HepG2 (cell line): ENCODE results near the gene LIMK2. TPM values are rescaled to one million over a fixed set of nuclear protein-coding genes. Genes with fewer than 3 reads are reported as not detected.

ENCODE experiments used
- ARNT2 ChIP-seq: sonication (generic); formaldehyde crosslinking; IDR thresholded peaks from 2 replicates; pipeline ENCODE4 v1.8.0; 2022; ENCODE audit warnings: mild to moderate bottlenecking, low read depth, missing genetic modification reagents, moderate library complexity
- ASH2L ChIP-seq: fragments of 300-600, 200-600 bp; sonication (generic); IDR thresholded peaks from 2 replicates; pipeline ENCODE4 v1.7.0; 2017; ENCODE audit warnings: low read depth, mild to moderate bottlenecking, moderate library complexity, mixed read lengths, low read length; ENCODE audit not compliant: insufficient read length
- ATM ChIP-seq: fragments of 450-650 bp; IDR thresholded peaks from 2 replicates; pipeline ENCODE4 v1.7.1; 2017; ENCODE audit warnings: mild to moderate bottlenecking, borderline replicate concordance
- CREB3 ChIP-seq: sonication (generic); formaldehyde crosslinking; IDR thresholded peaks from 2 replicates; pipeline ENCODE4 v1.5.0; 2020; ENCODE audit warnings: missing genetic modification reagents
- FOXK2 ChIP-seq: fragments of 450-650 bp; IDR thresholded peaks from 2 replicates; pipeline ENCODE4 v1.6.1; 2016
- GATAD1 ChIP-seq: IDR thresholded peaks from 2 replicates; pipeline ENCODE4 v1.6.1; 2016; ENCODE audit warnings: missing genetic modification reagents, missing compliant biosample characterization
- HMGA1 ChIP-seq: sonication (generic); formaldehyde crosslinking; conservative IDR thresholded peaks from 2 replicates; pipeline ENCODE4 v1.4.0; 2020; ENCODE audit warnings: missing genetic modification reagents
- KMT2A ChIP-seq: sonication (generic); formaldehyde crosslinking; IDR thresholded peaks from 2 replicates; pipeline ENCODE4 v1.4.0; 2020; ENCODE audit warnings: missing genetic modification reagents
- NCOA5 ChIP-seq: sonication (generic); formaldehyde crosslinking; IDR thresholded peaks from 2 replicates; pipeline ENCODE4 v1.4.0; 2020; ENCODE audit warnings: missing genetic modification reagents
- NFRKB ChIP-seq: fragments of 450-650 bp; IDR thresholded peaks from 2 replicates; pipeline ENCODE4 v1.6.1; 2017
- RARA ChIP-seq: IDR thresholded peaks from 2 replicates; pipeline ENCODE4 v1.6.1; 2016; ENCODE audit warnings: missing genetic modification reagents, missing compliant biosample characterization
- RBM22 ChIP-seq: fragments of 200-400 bp; formaldehyde crosslinking; optimal IDR thresholded peaks from 2 replicates; pipeline ENCODE3; 2017; ENCODE audit warnings: mild to moderate bottlenecking, low read length, moderate library complexity
- RFX1 ChIP-seq: fragments of 450-650 bp; IDR thresholded peaks from 2 replicates; pipeline ENCODE4 v1.6.1; 2017
- SKIL ChIP-seq: sonication (generic); formaldehyde crosslinking; IDR thresholded peaks from 2 replicates; pipeline ENCODE4 v1.8.0; 2022; ENCODE audit warnings: missing genetic modification reagents, mild to moderate bottlenecking, moderate library complexity, borderline replicate concordance
- SP1 ChIP-seq, 2 experiments: fragments of 450-650 bp in 1 of 2; sonication (generic) in 1 of 2; formaldehyde crosslinking in 1 of 2; IDR thresholded peaks; 2 replicates each; pipeline versions ENCODE4 v1.4.0 to v1.6.1; 2016 to 2020; ENCODE audit warnings: missing genetic modification reagents in 1 of 2
- TEAD3 ChIP-seq: optimal IDR thresholded peaks from 2 replicates; pipeline ENCODE3; 2016; ENCODE audit warnings: borderline replicate concordance
- ZBTB44 ChIP-seq: sonication (generic); formaldehyde crosslinking; IDR thresholded peaks from 2 replicates; pipeline ENCODE4 v1.4.0; 2020; ENCODE audit warnings: missing genetic modification reagents
- ZNF205 ChIP-seq: IDR thresholded peaks from 2 replicates; pipeline ENCODE4 v1.6.1; 2018; ENCODE audit warnings: missing biosample characterization, missing genetic modification reagents
- ZNF251 ChIP-seq: sonication (generic); formaldehyde crosslinking; IDR thresholded peaks from 2 replicates; pipeline ENCODE4 v1.9.0; 2021; ENCODE audit warnings: mild to moderate bottlenecking, missing genetic modification reagents
- ZNF276 ChIP-seq: sonication (generic); formaldehyde crosslinking; IDR thresholded peaks from 2 replicates; pipeline ENCODE4 v1.4.0; 2020; ENCODE audit warnings: mild to moderate bottlenecking, low read depth, missing genetic modification reagents
- ZNF337 ChIP-seq: sonication (generic); formaldehyde crosslinking; IDR thresholded peaks from 2 replicates; pipeline ENCODE4 v1.5.1; 2020; ENCODE audit warnings: missing genetic modification reagents, low read depth, mild to moderate bottlenecking, borderline replicate concordance
- ZNF343 ChIP-seq: sonication (generic); formaldehyde crosslinking; IDR thresholded peaks from 2 replicates; pipeline ENCODE4 v1.4.0; 2020; ENCODE audit warnings: mild to moderate bottlenecking, missing genetic modification reagents
- ZNF350 ChIP-seq: sonication (generic); formaldehyde crosslinking; IDR thresholded peaks from 2 replicates; pipeline ENCODE4 v1.4.0; 2020; ENCODE audit warnings: mild to moderate bottlenecking, low read depth, missing genetic modification reagents, borderline replicate concordance
- ZNF383 ChIP-seq: sonication (generic); formaldehyde crosslinking; IDR thresholded peaks from 2 replicates; pipeline ENCODE4 v1.4.0; 2020; ENCODE audit warnings: missing genetic modification reagents, mild to moderate bottlenecking, borderline replicate concordance
- ZNF703 ChIP-seq: sonication (generic); formaldehyde crosslinking; IDR thresholded peaks from 2 replicates; pipeline ENCODE4 v1.5.1; 2020; ENCODE audit warnings: missing genetic modification reagents, mild to moderate bottlenecking, moderate library complexity, borderline replicate concordance
- ZNF746 ChIP-seq: sonication (generic); formaldehyde crosslinking; IDR thresholded peaks from 2 replicates; pipeline ENCODE4 v1.8.0; 2022; ENCODE audit warnings: mild to moderate bottlenecking, missing genetic modification reagents
- ZNF782 ChIP-seq: sonication (generic); formaldehyde crosslinking; IDR thresholded peaks from 2 replicates; pipeline ENCODE4 v1.4.0; 2020; ENCODE audit warnings: missing genetic modification reagents, mild to moderate bottlenecking, borderline replicate concordance
- ZSCAN25 ChIP-seq: sonication (generic); formaldehyde crosslinking; IDR thresholded peaks from 2 replicates; pipeline ENCODE4 v1.8.0; 2022; ENCODE audit warnings: mild to moderate bottlenecking, missing genetic modification reagents
- polyA plus RNA-seq, 8 experiments: library from polyadenylated mRNA; depleted of rRNA in 3 of 8; stranded (reverse) in 7 of 8; unstranded in 1 of 8; fragments of >200 nt; fragmentation: Illumina TruSeq in 4 of 8; extraction: Trizol in 4 of 8; gene quantifications; 2 replicates each; pipeline versions ENCODE4 v1.2.1 to v1.2.3, GENCODE V29; 2011 to 2016; ENCODE audit warnings: low read depth in 4 of 8, missing spikeins in 1 of 8, mixed read lengths in 1 of 8; ENCODE audit not compliant: insufficient read depth in 1 of 8
- total RNA-seq, 5 experiments: library from RNA; depleted of rRNA; stranded (reverse); fragments of >200 nt; fragmentation: Illumina TruSeq; extraction: Trizol; gene quantifications; 2 replicates each; pipeline ENCODE4 v1.2.3, GENCODE V29; 2016; ENCODE audit warnings: low read depth in 1 of 5

LIMK2 gene
- total and polyA plus RNA-seq, 2 of the 13 experiments (the other 11 are each of a cell fraction or from before 2014, with no cell fraction given), result 20.9 to 29.8 TPM

- TF ChIP-seq SKIL (CRISPR knock-in tag) (no peak; the same call in 1 of the 2 replicates), ZBTB44 (CRISPR knock-in tag) (no peak), SP1 (IDR thresholded peaks at IDR 0.05) (no peak), SP1 (CRISPR knock-in tag; IDR thresholded peaks at IDR 0.05) (no peak), RFX1 (no peak), ZNF343 (no peak), ATM (no peak), NFRKB (no peak), HMGA1 (no peak), RARA (peak; percentile 48), ZNF350 (peak; percentile 67; the same call in 1 of the 2 replicates), GATAD1 (CRISPR knock-in tag) (peak; percentile 68), KMT2A (CRISPR knock-in tag) (peak; percentile 74; the same call in 1 of the 2 replicates), FOXK2 (no peak), ZNF337 (CRISPR knock-in tag) (no peak), ZNF205 (peak; percentile 81), ZSCAN25 (CRISPR knock-in tag) (no peak), ZNF746 (no peak), ARNT2 (CRISPR knock-in tag) (no peak), ASH2L (peak; percentile 58), ZNF276 (CRISPR knock-in tag) (no peak), NCOA5 (no peak), ZNF782 (CRISPR knock-in tag) (no peak), TEAD3 (CRISPR knock-in tag) (peak; percentile 82), ZNF703 (CRISPR knock-in tag) (no peak), CREB3 (no peak), RBM22 (no peak), ZNF383 (CRISPR knock-in tag) (no peak), ZNF251 (CRISPR knock-in tag) (no peak)
Measured at GRCh38 chr22:31223786-31224191, 11.7 kb downstream of the LIMK2 start (continued).
